Measurements from ENCODE around the gene GON4L. TPM values are rescaled to one million over a fixed set of nuclear protein-coding genes. Genes with fewer than 3 reads are reported as not detected.

GON4L gene
- total RNA-seq, 1 donor from 2014 or later = 46.5 TPM

DNA sequence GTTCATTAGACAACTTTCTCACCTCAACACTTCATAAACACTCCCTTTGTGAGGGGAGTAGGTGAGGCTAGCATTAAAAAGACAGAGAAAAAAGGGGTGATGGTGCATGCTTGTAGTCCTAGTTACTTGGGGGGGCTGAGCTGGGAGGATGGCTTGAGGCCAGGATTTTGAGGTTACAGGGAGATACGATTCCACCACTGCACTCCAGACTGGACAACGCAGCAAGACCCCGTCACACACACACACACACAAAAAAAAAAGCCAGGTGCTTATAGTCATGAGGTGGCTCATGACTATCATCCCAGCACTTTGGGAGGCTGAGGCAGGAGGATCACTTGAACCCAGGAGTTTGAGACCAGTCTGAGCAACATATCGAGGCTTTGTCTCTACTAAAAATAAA, 29.6 kb downstream of the GON4L start:
- TF ChIP-seq, protein P1, sequence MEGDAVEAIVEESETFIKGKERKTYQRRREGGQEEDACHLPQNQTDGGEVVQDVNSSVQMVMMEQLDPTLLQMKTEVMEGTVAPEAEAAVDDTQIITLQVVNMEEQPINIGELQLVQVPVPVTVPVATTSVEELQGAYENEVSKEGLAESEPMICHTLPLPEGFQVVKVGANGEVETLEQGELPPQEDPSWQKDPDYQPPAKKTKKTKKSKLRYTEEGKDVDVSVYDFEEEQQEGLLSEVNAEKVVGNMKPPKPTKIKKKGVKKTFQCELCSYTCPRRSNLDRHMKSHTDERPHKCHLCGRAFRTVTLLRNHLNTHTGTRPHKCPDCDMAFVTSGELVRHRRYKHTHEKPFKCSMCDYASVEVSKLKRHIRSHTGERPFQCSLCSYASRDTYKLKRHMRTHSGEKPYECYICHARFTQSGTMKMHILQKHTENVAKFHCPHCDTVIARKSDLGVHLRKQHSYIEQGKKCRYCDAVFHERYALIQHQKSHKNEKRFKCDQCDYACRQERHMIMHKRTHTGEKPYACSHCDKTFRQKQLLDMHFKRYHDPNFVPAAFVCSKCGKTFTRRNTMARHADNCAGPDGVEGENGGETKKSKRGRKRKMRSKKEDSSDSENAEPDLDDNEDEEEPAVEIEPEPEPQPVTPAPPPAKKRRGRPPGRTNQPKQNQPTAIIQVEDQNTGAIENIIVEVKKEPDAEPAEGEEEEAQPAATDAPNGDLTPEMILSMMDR (IDR thresholded peaks at IDR 0.05) = no peak
- no peak for DNase-seq (ENCODE audit: low spot score)
- Mint-ChIP-seq H3K4me1 (ENCODE audit: low read depth) (no peaks in the 10 kb centered on the region), H3K27ac (ENCODE audit: unreplicated experiment) (no peak overlapping the region), H3K9me3 (ENCODE audit: low read depth) (no peaks in the 10 kb centered on the region), H3K4me3 (ENCODE audit: unreplicated experiment) (no peak overlapping the region), H3K36me3 (ENCODE audit: low read depth) (peaks cover 15% of the 10 kb centered on the region), H3K27me3 (ENCODE audit: low read depth) (no peaks in the 10 kb centered on the region)

DNA sequence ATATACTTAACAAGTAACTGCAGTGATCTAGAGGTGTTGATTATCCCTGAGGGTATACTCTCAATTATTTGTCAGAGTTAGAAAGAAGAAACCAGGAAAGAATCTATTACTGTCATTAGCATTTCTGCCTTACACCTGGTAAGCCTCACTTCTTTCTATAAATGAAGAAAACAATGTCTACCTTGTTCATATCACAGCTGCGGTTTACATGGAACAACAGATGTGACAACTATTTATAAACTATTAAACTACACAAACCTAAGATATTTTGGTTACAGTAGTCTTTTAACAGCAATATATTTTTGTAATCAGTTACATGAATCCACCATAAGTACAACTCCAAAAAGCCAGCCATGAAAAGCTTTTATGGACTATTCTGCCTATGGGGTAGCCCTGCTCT, 40.7 kb downstream of the GON4L start:
- Mint-ChIP-seq H3K27ac (ENCODE audit: unreplicated experiment) (no peak overlapping the region), H3K36me3 (ENCODE audit: low read depth) (peaks cover 27% of the 10 kb centered on the region), H3K4me3 (ENCODE audit: unreplicated experiment) (no peak overlapping the region), H3K4me1 (ENCODE audit: low read depth) (no peaks in the 10 kb centered on the region), H3K9me3 (ENCODE audit: low read depth) (no peaks in the 10 kb centered on the region), H3K27me3 (ENCODE audit: low read depth) (no peaks in the 10 kb centered on the region)
- TF ChIP-seq, protein P1 (IDR thresholded peaks at IDR 0.05) = no peak
- DNase-seq (ENCODE audit: low spot score) = no peak

DNA sequence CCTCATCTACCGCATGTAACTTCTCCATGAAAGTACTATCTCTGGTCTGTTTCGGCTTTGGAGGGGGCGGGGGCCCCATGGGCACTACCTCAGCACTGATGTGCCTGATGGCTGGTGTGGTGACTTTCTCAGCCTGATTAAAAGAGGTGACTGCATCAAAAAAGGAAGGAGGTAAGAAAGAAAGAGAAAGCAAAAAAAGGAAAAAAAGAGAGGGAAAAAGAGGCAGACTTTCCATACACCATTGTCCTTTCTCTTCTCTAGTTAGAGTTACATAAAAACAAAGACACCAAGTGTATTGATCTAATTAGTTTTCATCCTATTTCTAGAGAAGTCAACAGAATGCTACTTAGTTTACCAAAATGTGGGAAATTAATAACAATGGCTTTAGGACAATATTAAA, 43.3 kb downstream of the GON4L start:
- Mint-ChIP-seq H3K4me1 (ENCODE audit: low read depth) (no peaks in the 10 kb centered on the region), H3K27ac (ENCODE audit: unreplicated experiment) (no peak overlapping the region), H3K4me3 (ENCODE audit: unreplicated experiment) (no peak overlapping the region), H3K9me3 (ENCODE audit: low read depth) (no peaks in the 10 kb centered on the region), H3K27me3 (ENCODE audit: low read depth) (no peaks in the 10 kb centered on the region), H3K36me3 (ENCODE audit: low read depth) (peaks cover 20% of the 10 kb centered on the region)
- TF ChIP-seq, protein P1 (IDR thresholded peaks at IDR 0.05) = no peak
- no peak for DNase-seq (ENCODE audit: low spot score)

DNA sequence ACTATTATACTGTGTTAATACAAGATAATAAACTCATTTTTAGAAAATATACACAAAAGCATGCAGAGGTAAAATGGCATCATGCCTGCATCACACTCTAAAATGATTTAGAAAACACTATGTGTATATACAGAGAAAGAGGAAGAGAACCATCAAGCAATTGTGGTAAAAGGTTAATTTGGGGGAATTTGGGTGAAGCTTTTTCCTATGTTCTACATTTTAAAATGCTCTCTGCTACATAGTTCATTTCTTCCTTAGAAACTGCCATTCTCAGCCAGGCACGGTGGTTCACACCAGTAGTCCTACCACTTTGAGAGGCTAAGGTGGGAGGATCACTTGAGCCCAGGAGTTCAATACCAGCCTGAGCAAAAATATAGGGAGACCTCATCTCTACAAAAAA, 44.1 kb downstream of the GON4L start:
- peaks cover 22% of the 10 kb centered on the region for H3K36me3 Mint-ChIP-seq (ENCODE audit: low read depth)
- H3K9me3 Mint-ChIP-seq (ENCODE audit: low read depth) = no peaks in the 10 kb centered on the region
- H3K27me3 Mint-ChIP-seq (ENCODE audit: low read depth) = no peaks in the 10 kb centered on the region
- H3K27ac Mint-ChIP-seq (ENCODE audit: unreplicated experiment) = no peak overlapping the region
- H3K4me1 Mint-ChIP-seq (ENCODE audit: low read depth) = no peaks in the 10 kb centered on the region
- TF ChIP-seq, protein P1 (IDR thresholded peaks at IDR 0.05) = no peak
- DNase-seq (ENCODE audit: low spot score) = no peak
- H3K4me3 Mint-ChIP-seq (ENCODE audit: unreplicated experiment) = no peak overlapping the region

DNA sequence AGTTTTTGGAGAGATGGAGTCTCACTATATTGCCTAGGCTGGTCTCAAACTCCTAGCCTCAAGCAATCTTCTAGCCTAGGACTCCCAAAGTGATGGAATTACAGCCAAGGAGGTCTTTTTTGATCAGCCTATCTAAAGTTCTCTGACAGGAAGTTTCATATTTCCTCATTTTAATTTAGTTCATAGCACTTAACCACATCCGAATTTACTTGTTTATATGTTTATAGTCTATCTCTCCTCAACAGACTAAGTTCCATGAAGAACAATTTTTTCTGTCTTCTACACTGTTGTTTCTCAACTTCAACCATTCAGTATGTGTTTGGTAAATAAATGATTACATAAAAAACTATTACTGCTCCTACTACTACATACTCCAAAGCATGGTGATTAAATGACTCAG, 47.9 kb downstream of the GON4L start:
- Mint-ChIP-seq H3K9me3 (ENCODE audit: low read depth) (no peaks in the 10 kb centered on the region), H3K36me3 (ENCODE audit: low read depth) (peaks cover 19% of the 10 kb centered on the region), H3K27me3 (ENCODE audit: low read depth) (no peaks in the 10 kb centered on the region), H3K4me1 (ENCODE audit: low read depth) (no peaks in the 10 kb centered on the region), H3K4me3 (ENCODE audit: unreplicated experiment) (no peak overlapping the region), H3K27ac (ENCODE audit: unreplicated experiment) (no peak overlapping the region)
- DNase-seq (ENCODE audit: low spot score) = no peak
- TF ChIP-seq, protein P1 (IDR thresholded peaks at IDR 0.05) = no peak
